ENCODE measurements around the gene LXN.

LXN gene

DNA sequence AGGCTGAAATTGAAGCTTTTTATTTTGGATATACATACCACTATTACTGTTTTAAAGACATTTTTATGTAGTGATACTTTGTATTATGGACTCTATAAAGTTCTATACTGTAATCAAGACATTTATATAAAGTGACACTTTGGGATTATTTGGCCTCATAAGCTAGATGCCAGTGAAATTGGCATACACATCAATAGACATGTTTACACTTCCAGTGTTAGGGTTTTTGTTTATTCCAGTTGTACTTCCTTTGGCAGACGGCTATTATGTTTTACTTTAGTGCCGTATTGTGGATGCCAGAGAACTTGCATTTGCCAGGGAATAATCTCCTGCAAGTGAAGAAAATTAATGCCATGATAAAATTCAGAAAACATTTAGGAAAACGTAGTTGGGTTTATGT lies 6.0 kb downstream of the LXN start:
- no peak for DNase-seq

DNA sequence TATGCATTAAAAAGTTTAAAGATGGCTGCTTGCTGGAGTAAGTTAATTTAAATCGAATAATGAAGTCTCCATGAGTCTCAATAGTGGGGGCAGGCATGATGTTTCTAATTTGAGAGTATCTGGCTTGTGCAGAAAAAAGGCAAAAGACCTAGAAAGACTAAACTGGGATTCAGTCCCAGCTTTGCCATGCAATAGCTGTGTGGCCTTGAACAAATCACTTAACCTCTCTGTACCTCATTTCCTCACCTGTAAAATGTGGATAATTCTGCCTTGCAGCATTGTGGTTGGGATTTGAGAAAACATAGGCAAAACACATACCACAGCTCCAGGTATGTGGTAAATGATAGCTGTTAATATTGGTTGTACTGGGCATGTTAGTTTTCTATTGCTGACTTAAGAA lies 8.6 kb downstream of the LXN start:
- no peak for DNase-seq

DNA sequence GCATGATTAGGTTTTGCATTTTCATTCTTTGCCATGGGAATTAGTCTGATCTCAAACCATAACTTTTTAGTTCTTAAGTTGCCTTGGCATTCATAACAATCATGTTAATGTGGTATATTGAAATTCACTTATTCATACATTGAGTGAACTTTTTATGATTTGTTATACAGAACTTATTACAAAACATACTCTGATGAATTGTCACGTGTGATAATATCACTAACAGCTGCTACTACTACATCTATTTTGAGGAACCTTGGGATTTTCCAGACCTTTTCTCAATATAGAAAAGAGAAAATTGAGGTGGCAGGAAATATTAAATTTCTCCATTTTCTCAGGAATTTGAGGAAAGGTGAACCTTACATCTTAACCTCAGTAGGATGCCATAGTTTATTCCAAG lies 9.2 kb downstream of the LXN start:
- no peak for DNase-seq

DNA sequence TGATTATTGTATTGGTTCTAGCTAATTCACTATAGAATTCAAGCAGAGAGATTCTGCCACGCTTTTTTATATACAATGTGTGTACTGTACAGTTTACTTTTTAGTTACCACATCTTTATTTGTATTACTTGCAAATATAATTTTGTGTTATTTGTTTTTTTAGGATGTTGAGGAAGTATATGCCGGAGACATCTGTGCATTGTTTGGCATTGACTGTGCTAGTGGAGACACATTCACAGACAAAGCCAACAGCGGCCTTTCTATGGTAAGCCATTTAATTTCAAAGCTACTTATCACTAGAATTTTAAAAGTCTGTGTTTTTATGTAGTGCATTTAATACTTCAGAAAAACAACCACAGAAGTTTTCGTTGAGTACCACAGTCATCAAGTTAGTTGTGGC lies 11.7 kb downstream of the LXN start:
- DNase-seq: no peak

DNA sequence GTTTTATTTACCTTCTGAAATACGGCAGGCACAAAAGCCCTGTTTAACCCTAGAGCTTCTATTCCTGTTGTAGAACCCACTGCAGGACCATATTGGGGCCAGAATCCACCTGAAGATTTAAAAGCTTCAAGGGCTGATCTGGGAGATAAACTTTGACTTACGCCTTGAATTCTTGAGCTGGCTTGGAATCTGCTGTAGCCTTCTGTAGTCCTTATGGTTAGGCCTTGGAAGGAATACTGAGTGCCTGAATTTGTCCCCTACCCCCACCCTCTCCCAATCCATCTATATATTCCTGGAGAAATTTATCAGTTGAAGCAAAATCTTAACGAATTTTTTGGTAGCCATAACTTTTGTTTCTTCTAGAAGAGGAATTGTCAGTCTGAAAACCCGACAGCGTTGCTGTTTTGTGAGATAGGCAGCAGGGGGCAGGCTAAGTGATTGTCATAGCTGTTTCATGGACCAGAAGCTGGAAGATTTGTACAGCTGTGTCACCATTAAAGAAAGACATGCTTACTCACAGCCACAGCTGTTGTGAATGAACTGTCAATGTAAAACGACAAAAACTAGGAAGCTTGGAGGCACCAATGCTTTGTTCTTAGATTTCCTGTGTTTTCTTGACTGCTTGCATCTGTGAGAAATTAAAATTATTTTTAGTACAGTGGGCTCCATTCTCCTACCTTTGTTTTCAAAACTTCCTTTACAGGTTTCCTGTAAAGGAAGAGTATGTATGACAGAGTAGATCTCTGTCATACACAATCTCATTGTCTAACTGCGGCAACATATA lies 12.8 kb downstream of the LXN start:
- no peak for DNase-seq

DNA sequence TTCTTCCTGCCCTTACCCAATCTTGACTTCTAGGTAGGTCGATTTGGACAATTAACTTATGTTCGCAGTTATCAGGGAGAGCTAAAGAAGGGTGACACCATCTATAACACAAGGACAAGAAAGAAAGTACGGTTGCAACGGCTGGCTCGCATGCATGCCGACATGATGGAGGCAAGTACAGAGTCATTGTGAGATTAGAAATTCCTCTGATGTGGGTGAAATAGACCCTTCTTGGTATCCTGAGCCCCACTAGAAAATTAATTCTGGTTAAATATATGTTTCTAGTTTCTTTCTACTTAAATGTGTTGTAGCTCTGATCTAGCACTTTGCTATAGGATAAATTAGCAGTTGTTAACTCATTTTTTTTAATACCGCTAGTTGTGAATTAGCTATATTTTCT lies 13.6 kb downstream of the LXN start:
- DNase-seq: no peak

DNA sequence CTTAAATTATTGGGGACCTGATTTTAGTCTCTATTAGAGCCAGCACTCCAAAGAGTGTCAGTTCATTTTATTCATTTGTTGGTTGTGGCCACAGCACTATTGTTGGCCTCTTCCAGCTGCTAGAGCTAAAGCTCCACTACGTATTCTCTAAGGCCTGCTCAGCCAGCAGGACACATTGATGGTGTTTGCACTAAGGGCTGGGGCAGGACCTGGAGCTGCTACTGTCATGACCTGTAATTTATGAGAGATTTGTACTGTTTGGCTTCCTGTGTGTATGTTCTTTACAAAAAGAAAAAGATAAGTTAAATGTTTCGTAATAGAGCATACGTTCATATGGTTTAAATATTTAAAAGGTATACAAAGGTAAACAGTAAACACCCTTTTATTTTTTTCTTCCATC lies 20.0 kb downstream of the LXN start:
- no peak for DNase-seq

DNA sequence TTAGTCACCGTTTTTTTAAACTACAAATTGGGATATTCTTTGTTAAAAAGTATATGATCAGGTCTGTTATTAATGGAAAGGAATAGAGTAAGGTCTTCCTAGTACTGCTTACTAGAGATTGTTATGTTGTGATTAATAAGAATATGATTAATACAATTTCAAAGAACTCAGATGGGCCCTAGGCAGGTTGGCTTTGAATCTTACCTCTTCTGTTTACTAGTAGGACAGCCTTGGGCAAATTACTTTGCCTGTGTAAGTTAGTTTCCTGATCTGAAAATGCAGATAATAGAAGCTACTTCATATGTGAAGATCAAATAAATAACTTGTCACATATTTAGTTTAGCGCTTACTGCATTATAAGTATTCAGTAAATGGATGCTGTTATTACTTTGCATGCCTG lies 21.3 kb downstream of the LXN start:
- no peak for DNase-seq

DNA sequence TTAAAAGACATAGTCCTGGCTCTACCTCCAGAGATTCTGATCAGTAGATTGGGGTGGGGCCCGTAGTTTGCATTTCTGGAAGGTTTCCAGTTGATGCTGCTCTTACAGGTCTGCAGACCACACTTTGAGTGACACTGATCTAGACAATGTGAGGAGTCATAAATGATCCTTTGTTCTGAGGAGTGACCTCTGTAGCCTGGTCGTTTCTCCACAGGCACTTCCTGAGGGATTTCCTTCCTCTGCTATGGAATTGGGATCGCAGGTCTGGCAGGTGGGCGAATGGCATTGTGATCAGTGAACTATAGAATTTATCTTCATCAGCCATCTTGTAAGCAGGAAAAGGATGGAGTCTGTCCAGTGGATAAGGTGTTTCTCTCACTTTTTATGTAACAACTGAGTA lies 22.7 kb downstream of the LXN start:
- DNase-seq: no peak

DNA sequence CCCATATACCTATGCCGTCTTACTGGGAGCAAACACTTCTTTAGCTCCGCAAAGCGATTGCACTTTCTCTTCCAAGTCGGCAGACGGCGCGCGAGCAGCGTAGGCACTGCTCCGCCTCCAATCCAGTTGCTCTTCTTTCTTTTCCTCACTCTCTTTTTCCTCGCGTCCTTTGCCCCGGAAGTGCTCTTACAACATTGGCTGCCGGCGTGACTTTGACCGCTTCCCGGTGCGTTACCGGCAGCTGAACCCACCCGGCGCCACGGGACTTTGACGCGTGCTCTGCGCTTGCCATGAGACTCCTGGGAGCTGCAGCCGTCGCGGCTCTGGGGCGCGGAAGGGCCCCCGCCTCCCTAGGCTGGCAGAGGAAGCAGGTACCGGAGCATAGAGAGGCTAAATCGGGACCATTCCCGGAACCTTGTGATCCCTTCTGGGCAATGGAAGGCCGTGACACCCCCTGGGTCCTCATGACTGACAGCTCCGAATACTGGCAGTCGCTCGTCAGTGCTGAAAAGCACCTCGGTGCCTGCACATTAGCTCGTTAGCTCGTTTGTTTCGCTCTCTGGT lies 28.0 kb downstream of the LXN start, which contains the start of gene GFM1:
Gene GFM1, plus strand, starts transcription at position 183 of the 564 bp plus-strand sequence. Its CDS starts 108 bp downstream, at position 291.
- peak; percentile 89 to 91 for DNase-seq

DNA sequence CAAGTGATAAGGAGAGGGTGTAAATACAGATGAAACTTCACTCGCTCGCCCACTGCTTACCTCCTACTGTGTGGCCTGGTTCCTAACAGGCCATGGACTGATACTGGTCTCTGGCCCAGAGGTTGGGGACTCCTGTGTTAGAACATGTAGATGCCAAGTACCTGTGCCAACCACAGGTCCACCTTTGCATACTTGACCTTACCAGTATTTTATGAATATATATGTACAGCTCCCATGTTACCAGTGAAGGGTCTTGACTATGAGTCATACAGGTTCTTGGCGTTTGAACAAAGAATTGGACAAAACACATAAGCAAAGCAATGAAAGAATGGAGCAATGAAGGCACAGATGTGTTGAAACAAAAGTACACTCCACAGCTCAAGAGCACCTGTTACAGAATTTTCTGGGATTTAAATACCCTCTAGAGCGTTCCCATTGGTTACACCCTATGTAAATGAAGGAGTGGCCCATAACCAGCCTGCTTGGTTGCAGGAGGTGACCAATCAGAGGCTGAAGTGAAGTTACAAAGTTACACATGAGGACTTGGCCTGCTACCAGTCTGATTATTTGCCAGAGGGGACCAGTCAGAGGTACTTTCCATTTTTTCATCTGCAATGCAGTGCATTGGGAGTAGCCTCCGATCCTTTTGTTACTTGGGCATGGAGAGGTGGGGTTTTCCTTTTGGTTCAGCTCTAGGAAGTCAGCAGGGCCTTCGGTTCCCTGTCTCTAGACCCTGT lies 29.8 kb downstream of the LXN start:
- DNase-seq: no peak

DNA sequence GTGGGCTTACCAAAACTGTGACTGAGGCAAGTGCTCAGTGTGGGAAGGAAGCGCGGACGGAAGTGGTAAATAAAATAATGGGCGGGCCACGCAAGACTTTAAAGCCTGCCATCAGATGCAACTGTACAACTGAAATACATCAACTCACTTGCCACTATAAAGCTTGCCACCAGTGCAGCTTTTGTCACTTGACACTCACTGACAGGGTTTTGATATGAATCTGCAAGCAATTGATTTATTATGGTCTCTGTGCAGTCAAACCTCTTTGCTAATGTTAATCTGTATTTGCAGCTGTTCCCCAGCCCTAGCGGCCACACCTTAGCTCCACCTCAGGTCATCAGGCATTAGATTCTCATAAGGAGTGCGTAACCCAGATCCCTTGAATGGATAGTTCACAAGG lies 30.4 kb downstream of the LXN start:
- DNase-seq: no peak

DNA sequence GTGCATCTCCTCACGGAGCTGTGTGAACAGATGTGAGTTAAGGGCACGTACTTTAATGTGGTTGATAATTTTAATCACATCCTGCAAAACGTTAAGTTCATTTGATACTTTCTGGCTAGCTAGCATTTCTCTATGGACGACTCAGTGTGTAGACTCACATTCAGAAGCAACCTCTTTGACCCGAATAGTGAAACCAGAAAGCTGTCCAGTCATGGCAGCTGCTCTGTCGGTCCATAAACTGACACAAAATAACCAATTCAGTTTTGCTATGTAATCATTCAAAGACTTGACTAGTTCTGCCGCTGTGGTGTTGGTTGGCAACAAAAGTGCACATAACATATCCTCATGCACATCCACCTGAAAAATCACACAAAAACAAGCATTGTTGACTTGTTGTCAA lies 31.8 kb downstream of the LXN start:
- no peak for DNase-seq

DNA sequence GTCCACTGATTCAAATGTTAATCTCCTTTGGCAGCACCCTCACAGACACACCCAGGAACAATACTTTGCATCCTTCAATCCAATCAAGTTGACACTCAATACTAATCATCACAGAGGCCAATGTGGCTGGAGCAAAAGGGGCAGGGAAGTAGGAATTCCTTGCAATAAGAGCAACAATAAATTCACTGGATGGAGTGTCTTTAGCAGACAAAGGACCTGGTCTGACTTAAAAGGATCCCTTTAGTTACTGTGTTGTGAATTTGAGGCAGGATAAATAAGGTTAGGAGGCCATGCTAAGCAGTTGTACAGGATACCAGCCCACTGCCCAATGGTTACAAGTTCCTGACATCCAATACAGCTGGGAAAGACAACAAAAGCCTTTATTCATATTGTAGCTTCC lies 40.5 kb downstream of the LXN start:
- DNase-seq: no peak

DNA sequence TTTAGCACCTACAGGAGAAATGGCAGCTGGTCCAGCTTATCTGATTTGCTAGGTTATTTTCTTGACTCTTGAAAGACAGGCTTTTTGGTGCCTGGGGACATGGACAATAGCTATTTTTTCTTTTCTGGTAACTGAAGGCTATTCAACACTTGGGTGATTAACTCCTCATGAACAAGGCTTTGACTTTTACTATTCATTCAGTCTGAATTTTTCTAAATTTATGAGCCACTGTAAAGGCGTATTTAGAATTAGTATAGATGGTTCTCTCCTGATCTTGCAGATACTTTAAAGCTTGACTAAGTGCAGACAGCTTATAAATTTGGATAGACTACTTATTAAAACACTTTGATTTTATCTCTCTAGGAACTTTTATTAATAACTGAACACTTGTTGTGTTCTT lies 46.6 kb downstream of the LXN start:
- no peak for DNase-seq

DNA sequence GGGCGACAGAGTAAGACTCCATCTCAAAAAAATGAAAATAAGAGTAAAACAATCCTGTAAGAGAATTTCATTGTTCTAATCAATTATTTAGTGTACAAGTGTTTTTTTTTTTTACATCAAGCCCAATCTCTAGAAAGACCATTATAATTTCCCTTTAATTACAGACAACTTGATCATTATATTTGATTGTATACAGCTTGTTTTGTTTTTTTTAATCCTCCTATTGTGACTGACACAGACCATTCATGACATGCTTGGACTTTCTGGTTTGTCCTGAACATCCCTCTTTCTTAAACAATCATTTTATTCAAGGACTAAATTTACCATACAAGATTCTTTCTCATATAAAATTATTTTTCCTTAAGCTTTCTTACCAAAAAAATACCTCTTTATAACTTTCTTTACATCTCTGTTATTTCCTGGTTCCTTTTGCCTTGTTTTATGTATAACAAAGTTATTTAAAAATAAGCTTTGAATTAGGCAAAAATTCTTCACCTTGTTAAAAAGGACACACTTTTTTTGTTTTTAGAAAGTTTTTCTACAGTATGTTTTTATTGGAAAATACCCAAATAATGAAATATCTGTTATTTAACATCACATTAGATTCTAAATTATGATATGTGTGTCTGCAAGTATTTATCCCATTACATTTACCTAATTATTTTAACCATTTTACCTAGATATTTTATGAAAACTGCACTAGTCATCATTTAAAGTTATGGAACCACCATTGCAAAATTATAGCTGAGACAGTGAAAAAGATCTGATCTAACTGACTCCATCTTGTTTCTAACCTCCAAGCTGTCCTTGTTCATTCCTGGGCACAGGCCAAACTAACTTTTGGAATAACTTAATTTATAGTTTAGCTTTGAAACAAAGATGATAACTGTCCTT lies 54.2 kb downstream of the LXN start:
- DNase-seq: no peak
